Tibial nerve (tissue), 4 donors: Measurements from ENCODE around the gene GRIK4. TPM values are rescaled to one million over a fixed set of nuclear protein-coding genes. Genes with fewer than 3 reads are reported as not detected.

ENCODE experiments used
- DNase-seq, 2 donors: peaks; one replicate each; pipeline ENCODE4 v3.0.0-alpha.2; 2019; ENCODE audit warnings: low spot score in 2 of 2
- H3K27ac ChIP-seq, 4 donors: fragments of 200-600 bp; sonication (generic) in 3 of 4; one replicate each; pipeline ENCODE4 v1.5.1; 2017 to 2019; ENCODE audit warnings: mild to moderate bottlenecking in 1 of 4
- H3K27me3 ChIP-seq, 2 donors: fragments of 200-600 bp; sonication (generic) in 1 of 2; one replicate each; pipeline versions ENCODE4 v1.5.1 to v1.6.0; 2017 to 2019
- H3K36me3 ChIP-seq, 3 donors: fragments of 200-600 bp; sonication (generic); one replicate each; pipeline ENCODE4 v1.5.1; 2018 to 2019
- H3K4me1 ChIP-seq, 4 donors: fragments of 200-600 bp; sonication (generic) in 3 of 4; one replicate each; pipeline ENCODE4 v1.5.1; 2017 to 2019
- H3K4me3 ChIP-seq, 4 donors: fragments of 200-600 bp; sonication (generic) in 3 of 4; one replicate each; pipeline ENCODE4 v1.5.1; 2017 to 2019; ENCODE audit warnings: mild to moderate bottlenecking in 1 of 4, moderate library complexity in 1 of 4
- H3K9me3 ChIP-seq, 4 donors: fragments of 200-600 bp; sonication (generic) in 3 of 4; one replicate each; pipeline ENCODE4 v1.5.1; 2017 to 2019
- EP300 ChIP-seq, 2 donors: sonication (generic); formaldehyde crosslinking; IDR thresholded peaks; one replicate each; pipeline ENCODE4 v1.6.1; 2017; ENCODE audit warnings: antibody characterized with exemption in 2 of 2, mild to moderate bottlenecking in 1 of 2
- POLR2A ChIP-seq, 2 donors: fragments of 450-650 bp; IDR thresholded peaks; one replicate each; pipeline ENCODE4 v1.6.1; 2017; ENCODE audit warnings: antibody characterized with exemption in 2 of 2, mild to moderate bottlenecking in 2 of 2, moderate library complexity in 2 of 2
- WGBS, 2 donors: methylation state at CpG; one replicate each; pipeline ENCODE4 v1.1.5; 2018; 5-methylcytosine and 5-hydroxymethylcytosine counted together
- total RNA-seq, 4 donors: library from RNA; depleted of rRNA; stranded (reverse); fragments of >200 nt; gene quantifications; one replicate each; pipeline ENCODE4 v1.1.0, GENCODE V29; 2016
- TF ChIP-seq, protein P1 (sequence below), 5 experiments: fragments of 200-600 bp in 3 of 5; fragments of 450-650 bp in 2 of 5; sonication (generic) in 3 of 5; IDR thresholded peaks; one replicate each; pipeline ENCODE4 v1.5.1; 2016 to 2019; ENCODE audit warnings: antibody characterized with exemption in 5 of 5, mild to moderate bottlenecking in 3 of 5, moderate library complexity in 2 of 5

The GRIK4 gene
- total RNA-seq, 4 donors from 2014 or later = 0.22 to 0.98 TPM; not detected in 2

DNA sequence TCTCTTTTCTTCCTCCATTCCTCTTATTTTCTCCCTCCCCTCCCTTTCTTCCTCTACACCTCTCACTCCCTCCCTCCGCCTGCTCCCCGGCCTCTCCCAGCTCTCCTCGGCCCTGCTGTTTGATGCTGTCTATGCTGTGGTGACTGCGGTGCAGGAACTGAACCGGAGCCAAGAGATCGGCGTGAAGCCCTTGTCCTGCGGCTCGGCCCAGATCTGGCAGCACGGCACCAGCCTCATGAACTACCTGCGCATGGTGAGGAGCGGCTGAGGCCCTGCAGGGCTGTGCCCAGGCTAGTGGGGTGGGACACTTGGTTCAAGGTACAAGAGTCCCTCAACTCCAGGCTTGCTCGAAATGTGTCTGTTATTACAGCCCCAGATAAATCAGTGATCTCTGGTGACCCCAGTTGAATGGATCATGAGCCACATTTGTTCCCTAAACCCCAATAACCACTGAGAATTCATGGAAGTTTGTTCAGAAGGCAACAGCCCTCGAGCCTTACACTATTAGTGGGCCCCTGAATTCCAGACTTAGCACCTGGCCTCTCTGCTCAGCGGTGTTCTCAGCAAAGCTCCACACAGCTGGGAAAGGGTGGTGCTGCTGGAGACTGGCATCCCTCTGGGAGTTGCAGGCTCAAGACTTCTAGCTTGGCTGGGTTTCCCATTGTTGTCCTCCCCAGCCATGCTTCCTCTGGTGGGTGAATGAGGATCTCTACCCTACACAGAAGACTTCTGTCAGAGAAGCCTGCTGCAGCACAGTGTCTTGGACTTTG lies 362.6 kb downstream of the GRIK4 start:
- H3K27ac ChIP-seq = no peak overlapping the region
- no peak for DNase-seq
- no peak for TF ChIP-seq EP300 (IDR thresholded peaks at IDR 0.05)
- no peak for TF ChIP-seq POLR2A (IDR thresholded peaks at IDR 0.05)
- TF ChIP-seq, protein P1, sequence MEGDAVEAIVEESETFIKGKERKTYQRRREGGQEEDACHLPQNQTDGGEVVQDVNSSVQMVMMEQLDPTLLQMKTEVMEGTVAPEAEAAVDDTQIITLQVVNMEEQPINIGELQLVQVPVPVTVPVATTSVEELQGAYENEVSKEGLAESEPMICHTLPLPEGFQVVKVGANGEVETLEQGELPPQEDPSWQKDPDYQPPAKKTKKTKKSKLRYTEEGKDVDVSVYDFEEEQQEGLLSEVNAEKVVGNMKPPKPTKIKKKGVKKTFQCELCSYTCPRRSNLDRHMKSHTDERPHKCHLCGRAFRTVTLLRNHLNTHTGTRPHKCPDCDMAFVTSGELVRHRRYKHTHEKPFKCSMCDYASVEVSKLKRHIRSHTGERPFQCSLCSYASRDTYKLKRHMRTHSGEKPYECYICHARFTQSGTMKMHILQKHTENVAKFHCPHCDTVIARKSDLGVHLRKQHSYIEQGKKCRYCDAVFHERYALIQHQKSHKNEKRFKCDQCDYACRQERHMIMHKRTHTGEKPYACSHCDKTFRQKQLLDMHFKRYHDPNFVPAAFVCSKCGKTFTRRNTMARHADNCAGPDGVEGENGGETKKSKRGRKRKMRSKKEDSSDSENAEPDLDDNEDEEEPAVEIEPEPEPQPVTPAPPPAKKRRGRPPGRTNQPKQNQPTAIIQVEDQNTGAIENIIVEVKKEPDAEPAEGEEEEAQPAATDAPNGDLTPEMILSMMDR (IDR thresholded peaks at IDR 0.05) = no peak
- H3K36me3 ChIP-seq = no peaks in the 10 kb centered on the region
- WGBS, 2 donors = 87 to 95% methylated on average over 14 to 15 of the region's 15 CpGs
- H3K4me1 ChIP-seq = no peaks in the 10 kb centered on the region
- H3K9me3 ChIP-seq = no peaks in the 10 kb centered on the region
- H3K27me3 ChIP-seq = no peaks in the 10 kb centered on the region
- H3K4me3 ChIP-seq = no peak overlapping the region

DNA sequence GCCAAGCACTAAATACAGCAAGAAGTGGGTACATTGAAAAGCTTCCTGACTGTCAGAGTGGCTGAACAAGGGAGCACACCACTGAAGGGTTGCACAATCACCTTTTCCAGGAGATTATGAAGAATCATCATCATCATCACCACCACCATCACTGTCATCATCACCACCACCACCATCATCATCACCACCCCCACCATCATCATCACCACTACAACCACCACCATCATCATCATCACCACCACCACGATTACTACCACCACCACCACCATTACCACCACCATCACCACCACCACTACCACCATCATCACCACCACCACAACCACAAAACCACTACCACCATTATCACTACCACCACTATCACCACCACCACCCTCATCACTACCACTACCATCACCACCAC lies 364.4 kb downstream of the GRIK4 start:
- TF ChIP-seq, protein P1 (IDR thresholded peaks at IDR 0.05) = no peak
- TF ChIP-seq POLR2A (IDR thresholded peaks at IDR 0.05) (no peak), EP300 (IDR thresholded peaks at IDR 0.05) (no peak)

GRCh38 chr11:120877746-120878365 lies 366.3 kb downstream of the GRIK4 start:
- H3K4me3 ChIP-seq = no peak overlapping the region
- no peaks in the 10 kb centered on the region for H3K9me3 ChIP-seq

More for the DNA sequence above, 364.4 kb downstream of the GRIK4 start:
- Histone ChIP-seq H3K36me3 (no peaks in the 10 kb centered on the region), H3K9me3 (no peaks in the 10 kb centered on the region), H3K4me1 (no peaks in the 10 kb centered on the region), H3K27ac (no peak overlapping the region), H3K27me3 (no peaks in the 10 kb centered on the region), H3K4me3 (no peak overlapping the region)
- 91 to 94% methylated on average over 1 of the region's 1 CpG for WGBS, 2 donors
- no peak for DNase-seq

DNA sequence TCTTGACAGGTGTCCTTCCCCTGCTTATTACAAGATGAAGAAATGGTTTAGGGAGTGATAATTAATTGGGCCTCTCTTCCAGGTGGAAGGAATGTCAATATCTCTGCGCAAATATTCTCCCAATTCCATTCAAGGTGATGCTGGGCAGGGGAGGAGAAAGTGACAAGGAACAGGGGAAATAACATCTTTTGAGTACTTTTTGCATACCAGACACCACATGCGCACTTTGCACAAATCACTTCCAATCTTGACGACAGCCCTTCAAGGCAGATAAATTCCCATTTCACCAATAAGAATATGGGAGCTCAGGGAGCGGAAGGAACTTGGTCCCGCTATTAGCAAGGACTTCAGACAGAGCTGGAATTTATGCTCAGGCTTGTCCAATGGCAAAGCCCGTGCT lies 367.2 kb downstream of the GRIK4 start:
- peaks cover 0 to 3% of the 10 kb centered on the region in 2 donors for H3K27me3 ChIP-seq
- no peak overlapping the region for H3K4me3 ChIP-seq
- H3K9me3 ChIP-seq = no peaks in the 10 kb centered on the region
- TF ChIP-seq EP300 (IDR thresholded peaks at IDR 0.05) = no peak
- TF ChIP-seq POLR2A (IDR thresholded peaks at IDR 0.05) = no peak
- no peak for DNase-seq
- no peak overlapping the region for H3K27ac ChIP-seq
- H3K4me1 ChIP-seq = peaks cover 0 to 8% (median 0%) of the 10 kb centered on the region in 4 donors
- H3K36me3 ChIP-seq = no peaks in the 10 kb centered on the region
- 90 to 94% methylated on average over 6 of the region's 6 CpGs for WGBS, 2 donors

More at GRCh38 chr11:120877746-120878365, 366.3 kb downstream of the GRIK4 start:
- Histone ChIP-seq H3K4me1 (peaks cover 0 to 4% (median 0%) of the 10 kb centered on the region in 4 donors), H3K27ac (no peak overlapping the region), H3K36me3 (no peaks in the 10 kb centered on the region), H3K27me3 (peaks cover 0 to 3% of the 10 kb centered on the region in 2 donors)
- WGBS, 2 donors = 81 to 85% methylated on average over 10 of the region's 10 CpGs
- TF ChIP-seq, protein P1 (IDR thresholded peaks at IDR 0.05) = no peak
- TF ChIP-seq EP300 (IDR thresholded peaks at IDR 0.05) (no peak), POLR2A (IDR thresholded peaks at IDR 0.05) (no peak)
- DNase-seq = no peak

DNA sequence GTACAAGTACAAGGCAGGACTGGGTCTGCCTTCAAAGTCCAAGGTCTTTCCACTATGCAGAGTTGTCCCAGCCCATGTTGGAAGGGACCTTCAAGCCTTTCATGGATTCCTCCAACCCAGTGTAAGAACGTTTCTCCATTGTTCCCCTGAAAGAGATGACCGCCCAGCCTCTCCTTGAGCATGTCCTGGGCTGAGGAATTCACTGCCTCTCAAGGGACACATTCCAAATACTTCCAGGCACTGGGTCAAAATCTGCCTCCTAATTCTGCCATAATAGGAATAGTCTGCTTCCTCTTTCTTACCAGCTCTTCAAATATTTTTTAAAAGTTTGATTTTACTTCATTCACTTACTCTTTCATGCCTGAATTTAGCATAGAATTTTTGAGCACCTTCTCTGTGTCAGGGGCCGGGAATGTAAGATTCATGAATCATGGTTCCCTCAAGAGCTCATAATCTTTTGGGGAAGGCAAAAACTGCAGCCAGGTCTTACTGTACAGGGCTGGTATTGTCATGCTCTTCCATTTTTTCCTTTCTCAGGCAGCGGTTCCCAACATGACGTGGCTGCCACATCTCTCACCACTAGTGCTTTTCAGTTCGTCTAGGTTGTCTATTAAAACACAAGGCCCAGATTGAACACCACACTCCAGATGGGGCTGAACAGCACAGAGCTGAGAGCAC lies 369.1 kb downstream of the GRIK4 start:
- Histone ChIP-seq H3K4me1 (peaks cover 0 to 10% (median 0%) of the 10 kb centered on the region in 4 donors), H3K27ac (no peak overlapping the region), H3K36me3 (no peaks in the 10 kb centered on the region), H3K27me3 (peaks cover 0 to 3% of the 10 kb centered on the region in 2 donors), H3K9me3 (no peaks in the 10 kb centered on the region), H3K4me3 (no peak overlapping the region)
- 62 to 65% methylated on average over 6 of the region's 6 CpGs for WGBS, 2 donors
- DNase-seq = no peak
- no peak for TF ChIP-seq EP300 (IDR thresholded peaks at IDR 0.05)
- TF ChIP-seq POLR2A (IDR thresholded peaks at IDR 0.05) = no peak
- TF ChIP-seq, protein P1 (IDR thresholded peaks at IDR 0.05) = no peak
